ENCODE results near the gene ANO10.

The ANO10 gene

GRCh38 chr3:43619588-43619987 lies 2.2 kb downstream of the ANO10 start:
- TF ChIP-seq USF1 (IDR thresholded peaks at IDR 0.05) = no peak
- no peak for TF ChIP-seq EP300 (IDR thresholded peaks at IDR 0.05; ENCODE audit: borderline replicate concordance)
- no peak for TF ChIP-seq YY1 (IDR thresholded peaks at IDR 0.05; ENCODE audit: low read depth)
- TF ChIP-seq FOXM1 (IDR thresholded peaks at IDR 0.05; ENCODE audit: borderline replicate concordance, low read depth) = no peak
- no peak for TF ChIP-seq EGR1 (IDR thresholded peaks at IDR 0.05)
- no peak for TF ChIP-seq TEAD4 (IDR thresholded peaks at IDR 0.05)
- no peak for TF ChIP-seq TAF1 (IDR thresholded peaks at IDR 0.05; ENCODE audit: low read depth)
- TF ChIP-seq ZBTB7A (IDR thresholded peaks at IDR 0.05; ENCODE audit: low read depth) = no peak
- no peak for TF ChIP-seq MAX (IDR thresholded peaks at IDR 0.05)
- no peak for TF ChIP-seq REST (IDR thresholded peaks at IDR 0.05; ENCODE audit: low read depth)
- TF ChIP-seq CEBPB (IDR thresholded peaks at IDR 0.05) = no peak
- TF ChIP-seq TCF12 (IDR thresholded peaks at IDR 0.05; ENCODE audit: low read depth) = no peak

GRCh38 chr3:43618142-43618541 lies 3.7 kb downstream of the ANO10 start:
- no peak for TF ChIP-seq EP300 (IDR thresholded peaks at IDR 0.05; ENCODE audit: borderline replicate concordance)
- no peak for TF ChIP-seq USF1 (IDR thresholded peaks at IDR 0.05)
- no peak for TF ChIP-seq EGR1 (IDR thresholded peaks at IDR 0.05)
- TF ChIP-seq TAF1 (IDR thresholded peaks at IDR 0.05; ENCODE audit: low read depth) = no peak
- no peak for TF ChIP-seq FOXM1 (IDR thresholded peaks at IDR 0.05; ENCODE audit: borderline replicate concordance, low read depth)
- TF ChIP-seq CREB1 (IDR thresholded peaks at IDR 0.05; ENCODE audit: low read depth) = no peak
- no peak for TF ChIP-seq RAD21 (IDR thresholded peaks at IDR 0.05; ENCODE audit: low read depth)
- no peak for TF ChIP-seq TEAD4 (IDR thresholded peaks at IDR 0.05)
- no peak for TF ChIP-seq ZBTB7A (IDR thresholded peaks at IDR 0.05; ENCODE audit: low read depth)

GRCh38 chr3:43616034-43616433 lies 5.8 kb downstream of the ANO10 start:
- TF ChIP-seq CEBPB (IDR thresholded peaks at IDR 0.05) (no peak), REST (IDR thresholded peaks at IDR 0.05; ENCODE audit: low read depth) (no peak), ZBTB7A (IDR thresholded peaks at IDR 0.05; ENCODE audit: low read depth) (no peak), MAX (IDR thresholded peaks at IDR 0.05) (no peak), USF1 (IDR thresholded peaks at IDR 0.05) (no peak), CREB1 (IDR thresholded peaks at IDR 0.05; ENCODE audit: low read depth) (no peak), TCF12 (IDR thresholded peaks at IDR 0.05; ENCODE audit: low read depth) (no peak), EP300 (IDR thresholded peaks at IDR 0.05; ENCODE audit: borderline replicate concordance) (no peak), YY1 (IDR thresholded peaks at IDR 0.05; ENCODE audit: low read depth) (no peak), FOXM1 (IDR thresholded peaks at IDR 0.05; ENCODE audit: borderline replicate concordance, low read depth) (no peak), RAD21 (IDR thresholded peaks at IDR 0.05; ENCODE audit: low read depth) (no peak), TAF1 (IDR thresholded peaks at IDR 0.05; ENCODE audit: low read depth) (no peak), NFIC (IDR thresholded peaks at IDR 0.05) (no peak), EGR1 (IDR thresholded peaks at IDR 0.05) (no peak), TEAD4 (IDR thresholded peaks at IDR 0.05) (no peak)

- TF ChIP-seq FOXM1 (IDR thresholded peaks at IDR 0.05; ENCODE audit: borderline replicate concordance, low read depth) (no peak), TEAD4 (IDR thresholded peaks at IDR 0.05) (no peak), USF1 (IDR thresholded peaks at IDR 0.05) (no peak), CEBPB (IDR thresholded peaks at IDR 0.05) (no peak), EGR1 (IDR thresholded peaks at IDR 0.05) (no peak), MAX (IDR thresholded peaks at IDR 0.05) (no peak), ZBTB7A (IDR thresholded peaks at IDR 0.05; ENCODE audit: low read depth) (no peak), REST (IDR thresholded peaks at IDR 0.05; ENCODE audit: low read depth) (no peak), CREB1 (IDR thresholded peaks at IDR 0.05; ENCODE audit: low read depth) (no peak), YY1 (IDR thresholded peaks at IDR 0.05; ENCODE audit: low read depth) (no peak)
These were observed 6.7 kb downstream of the ANO10 start for GRCh38 chr3:43615133-43615532.
